ENCODE data around the gene ATP10B.

GRCh38 chr5:160852049-160852448 lies at the start of gene ATP10B:
- TF ChIP-seq FOXP2 (optimal IDR thresholded peaks at IDR 0.05; ENCODE audit: borderline replicate concordance, extremely low read depth, extremely low read length, insufficient read depth) (no peak), TAF1 (IDR thresholded peaks at IDR 0.05; ENCODE audit: borderline replicate concordance, insufficient read depth, low read length) (no peak), POLR2AphosphoS5 (IDR thresholded peaks at IDR 0.05; ENCODE audit: low read depth, low read length) (no peak)

Measured in PFSK-1 (cell line).